GM04504 (cell line): ENCODE results near the gene ITPRIPL1.

Experiments
- DNase-seq: peaks from one replicate; pipeline ENCODE4 v3.0.0-alpha.2; 2012; ENCODE audit warnings: low read depth

ITPRIPL1 gene

DNA sequence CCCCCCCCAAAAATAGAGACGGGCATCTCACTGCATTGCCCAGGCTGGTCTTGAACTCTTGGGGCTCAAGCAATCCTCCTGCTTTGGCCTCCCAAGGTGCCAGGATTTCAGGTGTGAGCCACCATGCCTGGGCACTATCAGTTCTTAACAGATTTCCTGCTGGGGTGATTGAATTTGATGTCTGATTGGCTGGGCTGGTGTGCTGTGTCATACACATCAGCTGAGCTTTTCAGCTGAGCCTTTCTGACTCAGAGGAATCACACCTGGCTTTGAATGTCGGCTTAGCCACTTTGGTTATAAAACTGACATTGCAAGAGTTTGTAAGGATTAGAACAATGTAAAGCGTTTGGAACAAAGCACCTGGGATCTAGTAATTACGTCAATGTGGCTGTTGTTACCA is 29.4 kb downstream of the ITPRIPL1 start:
- no peak for DNase-seq

GRCh38 chr2:96356889-96357288 is 31.8 kb downstream of the ITPRIPL1 start:
- no peak for DNase-seq

GRCh38 chr2:96359310-96359709 is 34.2 kb downstream of the ITPRIPL1 start:
- no peak for DNase-seq

- no peak for DNase-seq
Measured at GRCh38 chr2:96359866-96360265, 34.7 kb downstream of the ITPRIPL1 start.

DNA sequence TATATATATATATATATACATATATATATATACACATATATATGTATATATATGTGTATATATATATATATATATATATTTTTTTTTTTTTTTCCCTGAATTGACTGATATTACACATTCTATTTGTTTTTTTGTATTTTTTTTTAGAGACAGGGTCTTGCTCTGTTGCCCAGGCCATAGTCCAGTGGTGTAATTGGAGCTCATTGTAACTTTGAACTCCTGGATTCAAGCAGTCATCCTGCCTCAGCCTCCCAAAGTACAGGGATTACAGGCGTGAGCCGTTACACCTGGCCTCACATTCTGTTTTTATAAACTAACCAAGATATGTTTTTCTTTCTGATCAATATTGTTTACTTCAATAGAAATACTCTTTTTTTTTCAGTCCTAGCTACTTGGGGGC is 36.6 kb downstream of the ITPRIPL1 start:
- no peak for DNase-seq

GRCh38 chr2:96369186-96369585 is 44.1 kb downstream of the ITPRIPL1 start:
- DNase-seq = no peak

DNA sequence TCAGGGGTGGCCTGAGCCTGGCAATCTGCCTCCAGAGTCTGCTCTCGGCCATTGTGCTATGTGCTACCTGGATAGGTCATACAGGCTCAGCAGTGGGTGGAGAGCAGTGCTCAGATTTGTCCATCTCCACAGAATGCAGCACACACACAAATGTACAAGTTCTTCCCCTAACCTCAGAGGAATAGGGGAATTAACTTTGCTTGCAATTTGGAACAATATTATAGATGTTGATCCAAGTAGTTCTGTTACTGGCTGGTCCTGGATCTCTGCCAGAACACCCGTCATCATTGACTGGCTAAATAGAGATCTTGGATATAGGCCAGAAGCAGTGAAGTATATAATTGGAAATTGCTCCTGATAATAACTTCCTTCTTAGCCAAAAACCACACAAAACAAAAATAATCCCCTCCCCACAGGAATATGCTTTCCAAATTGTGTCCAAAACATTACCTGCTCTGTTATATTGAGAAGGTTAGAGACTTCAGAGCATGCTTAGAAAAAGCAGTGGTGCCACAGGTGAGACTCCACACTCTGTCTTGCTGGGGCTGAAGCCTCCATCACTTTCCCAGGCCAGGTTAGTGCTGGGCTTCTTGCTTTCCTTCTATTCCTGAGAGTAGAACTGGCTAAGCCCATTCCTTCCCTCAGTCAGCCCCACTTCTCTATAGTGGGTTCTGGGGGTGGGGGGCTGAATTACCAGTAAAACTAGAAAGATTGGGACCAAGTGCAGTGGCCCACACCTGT is 49.3 kb downstream of the ITPRIPL1 start:
- no peak for DNase-seq
